Cerebellar cortex (tissue), 1 donor: Measurements from ENCODE around the gene PDXDC1.
"Not testable (repeated sequence)": the region's sequence is repeated elsewhere in the genome, so short reads cannot be mapped to it uniquely, and the experiment has no call there.

ENCODE experiments used
- DNase-seq: peaks from one replicate; pipeline ENCODE4 v3.0.0-alpha.2; 2015; ENCODE audit warnings: low spot score

PDXDC1 gene

DNA sequence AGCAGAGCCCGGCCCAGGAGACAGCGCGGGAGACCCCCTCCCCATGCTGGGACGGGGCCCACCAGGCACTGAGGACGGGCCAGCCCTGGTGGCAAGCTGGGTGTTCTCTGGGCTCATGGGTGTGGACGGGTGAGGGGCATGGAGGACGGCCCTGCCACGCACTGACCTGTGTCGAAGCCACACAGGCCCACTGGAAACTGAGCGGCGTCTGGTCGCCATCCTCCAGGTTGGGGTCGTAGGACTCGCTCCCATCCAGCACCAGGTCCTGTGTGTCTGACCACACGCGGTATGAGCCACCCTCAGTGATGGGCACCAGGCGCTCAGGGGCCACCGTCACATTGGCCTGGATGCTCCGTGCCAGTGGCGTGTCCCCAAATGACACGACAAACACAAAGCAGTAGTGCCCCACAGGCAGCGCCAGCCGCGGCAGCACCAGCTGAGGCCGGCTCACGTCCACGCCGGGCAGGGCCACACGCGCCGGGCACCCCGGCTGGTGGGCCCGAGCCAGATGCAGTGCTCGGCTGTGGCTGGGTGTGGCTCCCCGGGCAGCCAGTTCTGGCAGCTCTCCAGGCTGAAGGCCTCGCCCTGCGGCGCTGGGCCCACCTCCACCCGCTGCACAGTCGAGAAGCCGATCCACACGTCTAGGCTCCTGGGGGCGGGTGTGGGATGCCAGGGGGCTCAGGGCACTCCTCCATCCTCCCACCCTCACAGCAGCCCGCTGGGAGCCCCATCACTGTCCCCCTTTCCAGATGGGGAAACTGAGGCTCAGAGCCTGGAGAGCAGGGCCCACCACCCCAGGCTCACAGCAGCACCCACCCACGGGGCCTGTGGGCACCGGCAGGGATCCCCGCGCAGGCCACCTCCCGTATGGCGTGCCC is 160.9 kb downstream of the PDXDC1 start:
- not testable (repeated sequence) for DNase-seq

DNA sequence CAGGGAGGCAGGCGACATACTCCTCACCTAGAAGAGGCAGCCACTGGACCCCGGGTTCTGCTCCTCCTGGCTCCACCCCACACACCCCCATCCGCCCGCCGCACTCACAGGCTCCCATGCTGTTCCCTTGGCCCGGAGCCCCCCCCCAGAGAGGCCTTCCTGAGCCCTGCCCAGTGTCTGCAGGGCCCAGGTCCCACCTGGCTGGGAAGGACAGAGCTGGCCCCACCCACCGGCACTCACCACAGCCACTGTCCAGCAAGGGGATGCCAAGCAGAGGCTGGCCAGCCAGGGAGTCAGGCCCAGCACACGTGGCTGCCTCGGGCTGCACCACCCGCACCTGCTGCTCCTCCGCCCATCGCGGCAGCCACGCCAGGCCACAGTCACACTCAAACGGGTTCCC is 162.7 kb downstream of the PDXDC1 start:
- DNase-seq, result not testable (repeated sequence)

GRCh38 chr16:15140444-15141365 is 165.9 kb downstream of the PDXDC1 start:
- peak; percentile 54 for DNase-seq

DNA sequence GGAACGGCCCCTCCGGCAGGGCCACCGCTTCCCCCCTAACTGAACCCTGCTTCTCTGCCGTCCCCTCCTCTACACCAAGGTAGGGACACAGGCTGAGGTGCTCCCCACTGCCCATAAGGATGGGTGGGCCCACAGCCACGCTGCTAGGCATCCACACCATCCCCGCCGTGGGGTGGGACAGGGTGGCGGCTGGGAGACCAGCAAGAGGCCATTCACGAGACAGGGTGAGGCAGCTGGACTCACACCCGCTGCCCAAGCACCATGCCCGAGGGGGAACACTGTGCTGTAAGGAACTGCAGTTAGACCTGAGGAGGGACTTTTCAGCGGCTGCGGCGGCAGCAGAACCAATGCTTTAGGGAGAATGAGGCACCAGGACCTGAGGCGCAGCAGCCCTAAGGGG is 166.8 kb downstream of the PDXDC1 start:
- DNase-seq, result no peak

- DNase-seq, result not testable (repeated sequence)
Measured at GRCh38 chr16:15142107-15142890, 167.5 kb downstream of the PDXDC1 start.

GRCh38 chr16:15142891-15143600 is 168.2 kb downstream of the PDXDC1 start:
- DNase-seq, result not testable (repeated sequence)

DNA sequence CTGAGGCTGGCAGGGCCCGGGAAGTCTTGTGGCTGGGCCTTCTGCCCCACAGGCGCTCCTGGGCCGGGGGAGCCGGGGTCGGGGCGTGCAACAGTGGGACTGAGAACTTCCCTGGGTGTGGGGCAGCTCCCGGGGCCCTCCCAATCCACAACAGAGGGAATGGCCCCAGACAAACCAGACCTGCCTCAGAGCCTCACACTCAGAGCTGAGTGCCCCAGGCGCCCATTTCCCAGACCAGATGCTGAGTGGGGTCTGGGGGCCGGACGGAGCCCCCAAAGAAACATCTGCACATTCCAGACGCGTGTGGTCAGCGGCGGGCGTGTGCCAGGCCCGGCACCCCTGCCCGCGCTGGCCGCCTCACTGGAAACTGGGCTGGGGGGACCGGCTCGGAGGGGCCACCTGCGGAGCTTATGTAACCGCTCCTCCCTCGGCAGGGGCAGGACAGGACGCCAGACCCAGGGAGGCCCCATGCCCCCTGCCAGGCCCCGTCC is 168.8 kb downstream of the PDXDC1 start:
- DNase-seq, result not testable (repeated sequence)

- DNase-seq, result peak; percentile 55
Measured at GRCh38 chr16:15144092-15144631, 169.3 kb downstream of the PDXDC1 start.

DNA sequence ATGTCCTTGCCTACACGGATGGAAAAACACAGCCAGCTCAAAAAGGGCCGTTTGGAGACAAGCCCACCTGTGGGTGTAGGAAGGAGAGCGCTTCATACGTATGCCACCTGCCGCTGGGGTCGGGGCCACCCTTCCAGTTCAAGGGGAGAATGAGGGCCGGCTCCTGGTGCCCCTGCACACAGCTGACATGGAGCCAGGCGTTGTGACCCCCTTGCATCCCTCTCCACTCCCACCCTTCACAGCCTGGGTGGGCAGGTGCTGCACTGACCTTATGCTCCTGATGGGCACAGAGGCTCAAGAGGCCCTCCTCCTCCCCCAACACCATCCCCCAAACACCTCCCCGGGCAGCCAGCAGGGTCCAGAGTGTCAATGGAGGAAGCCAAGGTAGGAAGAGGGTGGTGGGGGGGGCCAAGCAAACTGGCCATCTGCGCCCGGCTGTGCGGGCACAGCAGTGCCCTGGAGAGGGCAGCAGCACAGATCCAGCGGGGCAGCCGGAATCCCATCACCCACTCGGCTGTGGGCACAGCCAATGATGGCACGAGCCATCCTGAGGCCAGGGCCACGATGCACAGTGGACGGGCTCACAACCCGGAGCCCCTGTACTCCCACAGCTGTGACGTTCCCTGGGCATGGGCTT is 170.1 kb downstream of the PDXDC1 start:
- DNase-seq, result peak; percentile 41

DNA sequence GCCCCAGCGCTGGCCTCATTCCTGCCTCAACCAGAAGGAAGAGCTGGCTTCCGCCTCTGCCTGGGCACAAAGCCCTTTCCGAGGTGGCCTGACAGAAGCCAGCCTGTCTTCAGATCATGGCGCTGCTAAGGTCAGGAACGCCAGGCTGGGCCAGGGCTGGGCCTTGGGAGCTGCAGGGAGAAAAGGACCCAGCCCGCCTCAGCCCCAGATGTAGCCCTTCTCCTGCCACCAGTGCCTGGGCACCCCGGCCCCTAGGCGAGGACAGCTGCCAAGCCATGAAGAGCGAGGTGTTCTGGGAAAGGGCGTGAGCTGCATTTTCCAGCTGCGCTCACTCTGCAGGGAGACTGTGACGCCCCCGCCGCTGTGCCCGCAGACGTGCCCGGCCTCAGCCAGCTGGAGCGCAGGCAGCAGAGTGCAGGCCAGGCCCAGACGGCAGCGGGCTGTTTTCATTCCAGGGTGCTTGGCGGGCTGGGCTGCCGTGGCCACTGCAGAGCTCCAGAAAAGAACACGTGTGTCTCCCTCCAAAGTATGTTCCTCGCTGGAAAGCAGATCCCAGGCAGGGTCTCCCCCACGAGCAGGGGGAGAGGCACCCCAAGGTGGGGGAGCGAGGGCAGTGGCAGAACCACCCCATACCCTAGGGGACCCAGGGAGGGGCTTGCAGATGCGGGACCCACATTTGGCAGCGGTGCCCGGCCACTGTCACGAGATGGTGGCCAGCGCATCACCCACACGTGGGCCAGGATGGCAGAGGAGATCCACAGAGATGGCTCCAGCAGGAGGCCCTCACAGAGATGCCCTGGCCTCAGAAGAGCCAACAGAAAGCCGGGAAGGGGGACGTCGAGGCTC is 170.8 kb downstream of the PDXDC1 start:
- peak; percentile 44 for DNase-seq

DNA sequence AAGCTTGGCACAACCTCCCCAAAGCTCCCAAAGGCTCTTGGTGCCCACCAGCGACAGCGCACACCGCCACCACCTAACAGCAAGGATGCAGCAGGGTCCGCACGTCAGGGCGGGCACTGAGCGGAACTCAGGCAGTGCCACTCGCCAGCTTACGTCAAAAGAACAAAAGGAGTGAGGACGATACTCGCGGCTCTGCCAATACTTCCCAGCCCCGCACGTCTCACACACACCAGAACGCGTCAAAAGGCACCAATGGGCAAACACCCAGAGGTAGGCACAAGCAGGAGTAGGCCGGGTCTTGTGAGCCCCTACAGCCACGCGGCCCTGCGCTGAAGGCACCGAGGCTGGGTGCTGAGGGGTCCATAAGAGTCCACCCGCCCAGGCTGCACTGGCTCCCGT is 171.4 kb downstream of the PDXDC1 start:
- not testable (repeated sequence) for DNase-seq

- DNase-seq, result not testable (repeated sequence)
Measured at GRCh38 chr16:15148831-15149230, 174.0 kb downstream of the PDXDC1 start.

DNA sequence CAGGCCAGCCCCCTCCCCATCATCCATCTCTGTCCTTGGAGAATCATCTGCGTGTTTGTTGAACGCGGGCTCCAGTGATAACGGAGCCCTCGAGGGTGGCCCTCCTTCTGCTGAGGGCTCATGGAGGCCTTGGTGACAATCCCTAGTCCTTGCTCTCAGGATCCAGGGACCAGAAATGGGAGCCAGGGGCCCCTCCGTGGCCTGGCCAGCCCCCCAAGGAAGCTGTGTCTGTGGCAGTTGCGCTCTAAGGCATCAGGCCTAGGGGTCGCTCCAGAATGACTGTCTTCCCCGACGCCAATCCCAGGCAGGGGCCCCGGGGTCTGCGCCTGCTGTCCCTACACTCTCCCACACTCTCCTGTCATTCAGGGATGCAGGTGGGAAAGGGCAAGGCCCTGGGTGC is 174.4 kb downstream of the PDXDC1 start:
- not testable (repeated sequence) for DNase-seq

GRCh38 chr16:15154005-15154404 is 179.2 kb downstream of the PDXDC1 start:
- not testable (repeated sequence) for DNase-seq

DNA sequence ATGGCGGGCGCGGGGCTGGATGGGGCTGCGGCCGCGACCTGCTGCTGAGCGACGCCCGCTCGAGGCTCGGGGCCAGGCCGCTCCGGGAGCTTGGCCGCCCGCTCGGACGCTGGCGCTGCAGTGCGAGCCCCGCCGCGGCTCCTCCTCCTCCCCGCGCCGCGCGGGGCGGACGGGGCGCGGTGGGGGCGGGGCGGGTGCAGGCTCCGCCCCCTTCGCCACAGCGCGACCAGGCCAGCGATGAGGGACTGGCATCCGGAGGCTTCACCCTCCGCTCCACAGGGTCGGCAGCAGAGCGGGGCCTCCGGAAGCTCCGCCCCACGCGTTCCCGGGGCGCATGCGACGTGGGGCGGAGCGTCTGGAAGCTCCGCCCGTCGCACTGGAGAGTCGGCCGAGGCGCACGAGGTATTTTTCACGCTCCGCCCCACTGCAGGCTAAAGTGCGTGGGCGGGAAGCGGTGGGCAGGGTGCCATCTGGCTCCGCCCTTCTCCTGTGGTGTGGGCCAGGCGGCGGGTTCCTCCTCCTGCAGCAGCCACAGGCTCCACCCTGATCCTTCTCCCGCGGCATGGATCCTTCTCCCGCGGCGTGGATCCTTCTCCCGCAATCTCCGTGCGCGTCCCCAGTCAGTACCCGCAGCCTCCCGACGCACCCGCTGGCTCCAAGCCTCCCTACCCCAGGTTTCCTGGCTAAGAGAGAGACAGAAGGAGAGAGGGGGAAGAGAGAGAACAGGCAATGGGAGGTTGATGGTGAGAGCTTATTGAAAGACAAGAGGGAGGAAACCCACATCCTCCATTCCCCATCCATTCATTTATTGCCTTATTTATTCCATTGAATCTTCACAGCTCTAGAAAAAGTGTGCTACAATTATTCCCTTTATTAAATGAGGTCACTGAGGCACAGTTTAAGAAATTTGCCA is 180.1 kb downstream of the PDXDC1 start:
- peak; percentile 88 for DNase-seq

GRCh38 chr16:15157644-15158043 is 182.8 kb downstream of the PDXDC1 start:
- DNase-seq, result not testable (repeated sequence)

DNA sequence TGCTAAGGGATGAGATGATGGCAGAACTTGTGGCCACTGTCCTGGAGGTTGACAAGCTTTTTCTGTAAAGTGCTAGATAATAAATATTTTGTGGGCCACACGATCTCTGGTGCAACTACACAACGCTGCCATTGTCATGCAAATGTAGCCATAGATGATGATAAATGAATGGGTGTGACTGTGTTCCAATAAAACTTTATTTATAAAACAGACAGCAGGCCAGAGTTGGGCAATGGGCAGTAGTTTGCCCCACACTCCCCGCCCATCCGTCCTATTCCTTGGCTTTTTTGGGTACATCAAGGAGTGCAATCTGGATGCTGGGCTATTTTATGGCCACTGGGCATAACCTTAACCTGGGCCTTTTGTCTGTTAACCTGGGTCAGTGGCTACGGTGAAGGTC is 184.8 kb downstream of the PDXDC1 start:
- DNase-seq, result not testable (repeated sequence)

- not testable (repeated sequence) for DNase-seq
Measured at GRCh38 chr16:15160571-15160970, 185.7 kb downstream of the PDXDC1 start.
